ENCODE measurements around the gene GCAT.

GRCh38 chr22:37803639-37804351, 3.9 kb upstream of the GCAT start:
- TF ChIP-seq CTCF (optimal IDR thresholded peaks at IDR 0.05 in 1 of 3, IDR thresholded peaks at IDR 0.05 in 1 of 3, conservative IDR thresholded peaks at IDR 0.05 in 1 of 3; ENCODE audit: extremely low read depth in 1 of 3, insufficient read depth in 2 of 3, low read length in 3 of 3): no peak
- TF ChIP-seq EZH2 (IDR thresholded peaks at IDR 0.05; ENCODE audit: low read length): no peak
